IMR-90 (cell line): ENCODE results near the gene KCNJ6. TPM values are rescaled to one million over a fixed set of nuclear protein-coding genes. Genes with fewer than 3 reads are reported as not detected.

Experiments used
- ATAC-seq: fragments of 200-7000 bp; cut with Tn5 transposase; 2 replicates; pipeline ENCODE4 v1.9.1; 2020; ENCODE audit warnings: low read depth, mild to moderate bottlenecking, moderate library complexity
- BruUV-seq: library from RNA; stranded (reverse); fragments of 400-500 nt; replicated peaks from 2 replicates; lab custom pipeline; 2021; lab: Mats Ljungman, UMichigan
- CTCF ChIA-PET: fragments of 300-600 bp; formaldehyde crosslinking; extraction: SDS; loops from one replicate; lab custom pipeline; 2021; ENCODE audit warnings: antibody characterized with exemption; lab: Yijun Ruan, JAX
- POLR2A ChIA-PET: fragments of 300-600 bp; sonication (Branson Sonifier 250); formaldehyde crosslinking; loops from one replicate; lab custom pipeline; 2022; ENCODE audit warnings: antibody characterized with exemption; ENCODE audit not compliant: unreplicated experiment; lab: Charles Lee
- DNase-seq: peaks from one replicate; pipeline ENCODE4 v3.0.0; 2013
- H2AFZ ChIP-seq: replicated peaks from 2 replicates; pipeline ENCODE3; 2013; ENCODE audit warnings: low read length, mild to moderate bottlenecking; ENCODE audit not compliant: poor library complexity
- H2AK5ac ChIP-seq: 2 replicates; pipeline ENCODE4 v1.6.1; 2013; ENCODE audit warnings: low read depth, low read length, inconsistent platforms
- H2AK9ac ChIP-seq: replicated peaks from 2 replicates; pipeline ENCODE3; 2013; ENCODE audit warnings: mild to moderate bottlenecking, low read depth, low read length, moderate library complexity; ENCODE audit not compliant: poor library complexity
- H2BK120ac ChIP-seq: 2 replicates; pipeline ENCODE4 v1.6.1; 2013; ENCODE audit warnings: low read depth, low read length, inconsistent platforms
- H2BK15ac ChIP-seq: 3 replicates; pipeline ENCODE4 v1.6.1; 2013; ENCODE audit warnings: low read depth, low read length, inconsistent platforms
- H2BK20ac ChIP-seq: 2 replicates; pipeline ENCODE4 v1.6.1; 2013; ENCODE audit warnings: low read depth, mild to moderate bottlenecking, inconsistent platforms, low read length, moderate library complexity
- H2BK5ac ChIP-seq: 2 replicates; pipeline ENCODE4 v1.6.1; 2013; ENCODE audit warnings: mild to moderate bottlenecking, low read depth, low read length, inconsistent platforms; ENCODE audit not compliant: poor library complexity, severe bottlenecking
- H3K14ac ChIP-seq: replicated peaks from 2 replicates; pipeline ENCODE4 v1.6.1; 2013; ENCODE audit warnings: low read depth, low read length, inconsistent platforms
- H3K18ac ChIP-seq: 2 replicates; pipeline ENCODE4 v1.6.1; 2013; ENCODE audit warnings: low read depth, low read length, control low read depth
- H3K23ac ChIP-seq: 2 replicates; pipeline ENCODE4 v1.6.1; 2013; ENCODE audit warnings: low read depth, low read length, inconsistent platforms
- H3K27ac ChIP-seq: 2 replicates; pipeline ENCODE4 v1.5.1; 2013; ENCODE audit warnings: mild to moderate bottlenecking, control low read depth, low read length; ENCODE audit not compliant: insufficient read depth
- H3K27me3 ChIP-seq: 2 replicates; pipeline ENCODE4 v1.6.1; 2013; ENCODE audit warnings: low read length; ENCODE audit not compliant: control insufficient read depth, insufficient read depth
- H3K36me3 ChIP-seq: 2 replicates; pipeline ENCODE4 v1.6.1; 2013; ENCODE audit warnings: low read length, mixed read lengths; ENCODE audit not compliant: control insufficient read depth, insufficient read depth
- H3K4ac ChIP-seq: 2 replicates; pipeline ENCODE4 v1.6.1; 2013; ENCODE audit warnings: low read depth, low read length, inconsistent platforms
- H3K4me1 ChIP-seq: 2 replicates; pipeline ENCODE4 v1.6.1; 2013; ENCODE audit warnings: low read length, mixed read lengths; ENCODE audit not compliant: control insufficient read depth, insufficient read depth
- H3K4me2 ChIP-seq: 2 replicates; pipeline ENCODE4 v1.6.1; 2013; ENCODE audit warnings: low read depth, mild to moderate bottlenecking, control low read depth, low read length, moderate library complexity
- H3K4me3 ChIP-seq: 2 replicates; pipeline ENCODE4 v1.5.1; 2013; ENCODE audit warnings: low read depth, mild to moderate bottlenecking, control low read depth, low read length, moderate library complexity; ENCODE audit not compliant: insufficient read depth
- H3K56ac ChIP-seq: 2 replicates; pipeline ENCODE4 v1.6.1; 2013; ENCODE audit warnings: low read length, inconsistent platforms; ENCODE audit not compliant: insufficient read depth; ENCODE audit errors: extremely low read depth
- H3K79me1 ChIP-seq, 2 experiments: 2 replicates each; pipeline ENCODE4 v1.6.1; 2013; ENCODE audit warnings: low read length in 2 of 2, inconsistent platforms in 1 of 2, low read depth in 1 of 2
- H3K9ac ChIP-seq: 2 replicates; pipeline ENCODE4 v1.6.1; 2013; ENCODE audit warnings: low read depth, low read length, control low read depth
- H3K9me1 ChIP-seq: 2 replicates; pipeline ENCODE4 v1.6.1; 2013; ENCODE audit warnings: low read length, inconsistent platforms; ENCODE audit not compliant: insufficient read depth
- H3K9me3 ChIP-seq: 2 replicates; pipeline ENCODE4 v1.6.1; 2013; ENCODE audit warnings: low read length; ENCODE audit not compliant: control insufficient read depth, insufficient read depth
- H4K20me1 ChIP-seq: 2 replicates; pipeline ENCODE4 v1.6.1; 2013; ENCODE audit warnings: low read length, inconsistent platforms; ENCODE audit not compliant: insufficient read depth
- H4K5ac ChIP-seq: 2 replicates; pipeline ENCODE4 v1.6.1; 2013; ENCODE audit warnings: mild to moderate bottlenecking, low read depth, low read length, control low read depth
- H4K8ac ChIP-seq, 2 experiments: 2 replicates each; pipeline ENCODE4 v1.6.1; 2013; ENCODE audit warnings: low read depth in 2 of 2, low read length in 2 of 2, control low read depth in 1 of 2, inconsistent platforms in 1 of 2
- H4K91ac ChIP-seq: 2 replicates; pipeline ENCODE4 v1.6.1; 2013; ENCODE audit warnings: low read depth, low read length, inconsistent platforms; ENCODE audit not compliant: insufficient read depth
- BHLHE40 ChIP-seq: fragments of 150-350 bp; IDR thresholded peaks from 2 replicates; pipeline ENCODE4 v1.6.1; 2016; ENCODE audit warnings: mild to moderate bottlenecking, low read depth, low read length
- CEBPB ChIP-seq: IDR thresholded peaks from 2 replicates; pipeline ENCODE4 v1.6.1; 2012; ENCODE audit warnings: low read depth, low read length, improper control_type of control experiment
- CHD1 ChIP-seq: IDR thresholded peaks from 2 replicates; pipeline ENCODE4 v1.6.1; 2012; ENCODE audit warnings: low read depth, low read length, improper control_type of control experiment
- FOS ChIP-seq: fragments of 150-350 bp; IDR thresholded peaks from 2 replicates; pipeline ENCODE4 v1.6.1; 2016; ENCODE audit warnings: low read depth, low read length
- MAZ ChIP-seq: IDR thresholded peaks from 2 replicates; pipeline ENCODE4 v1.6.1; 2012; ENCODE audit warnings: low read depth, mild to moderate bottlenecking, low read length, improper control_type of control experiment, moderate library complexity, borderline replicate concordance
- POLR2A ChIP-seq: IDR thresholded peaks from 2 replicates; pipeline ENCODE4 v1.6.1; 2012; ENCODE audit warnings: mild to moderate bottlenecking, low read depth, low read length
- RCOR1 ChIP-seq: IDR thresholded peaks from 2 replicates; pipeline ENCODE4 v1.6.1; 2012; ENCODE audit warnings: mild to moderate bottlenecking, low read length, improper control_type of control experiment; ENCODE audit not compliant: insufficient replicate concordance
- RFX5 ChIP-seq: IDR thresholded peaks from 2 replicates; pipeline ENCODE4 v1.8.0; 2012; ENCODE audit warnings: low read depth, mild to moderate bottlenecking, low read length, moderate library complexity
- SMC3 ChIP-seq: fragments of 150-350 bp; IDR thresholded peaks from 2 replicates; pipeline ENCODE4 v1.6.1; 2016; ENCODE audit warnings: low read depth, mild to moderate bottlenecking, antibody characterized with exemption, low read length, moderate library complexity
- WGBS, 2 experiments: methylation state at CpG; one replicate each; pipeline versions ENCODE4 v1.1.5 to v1.1.7; 2013; ENCODE audit warnings: missing lambda C conversion rate in 2 of 2; ENCODE audit not compliant: insufficient read length in 1 of 2; ENCODE audit errors: extremely low coverage in 2 of 2; 5-methylcytosine and 5-hydroxymethylcytosine counted together
- dilution Hi-C: fragments of 300-500 bp; cut with HindIII; formaldehyde crosslinking; loops from one replicate; pipeline ENCODE4 v1.14.3; 2018; ENCODE audit warnings: low sequenced_read_pairs; ENCODE audit not compliant: unreplicated experiment
- in situ Hi-C: fragments of 300-500 bp; cut with MboI; formaldehyde crosslinking; loops from 3 replicates; pipeline ENCODE4 v1.14.3; 2019; ENCODE audit warnings: low sequenced_read_pairs, inconsistent platforms, mixed read lengths
- intact Hi-C: fragments of 100-400 bp; cut with micrococcal nuclease; formaldehyde crosslinking; loops from 2 replicates; pipeline ENCODE4 v1.10.0; 2022
- polyA plus RNA-seq, 3 experiments: library from polyadenylated mRNA; depleted of rRNA; stranded (reverse); fragments of >200 nt; gene quantifications; 2 replicates each; pipeline ENCODE4 v1.2.3, GENCODE V29; 2012; ENCODE audit warnings: low replicate concordance in 1 of 3
- total RNA-seq: library from RNA; depleted of rRNA; stranded (reverse); fragments of >200 nt; gene quantifications from 2 replicates; pipeline ENCODE4 v1.2.3, GENCODE V29; 2012
- TF ChIP-seq, protein P1 (sequence below): fragments of 150-350 bp; IDR thresholded peaks from 2 replicates; pipeline ENCODE4 v1.6.1; 2016; ENCODE audit warnings: low read depth, mild to moderate bottlenecking, low read length, moderate library complexity, borderline replicate concordance
- TF ChIP-seq, protein P2 (sequence below): conservative IDR thresholded peaks from 2 replicates; pipeline ENCODE4 v1.5.1; 2012; ENCODE audit warnings: mild to moderate bottlenecking, low read depth, low read length, improper control_type of control experiment
- TF ChIP-seq, protein P3 (sequence below): fragments of 150-350 bp; IDR thresholded peaks from 2 replicates; pipeline ENCODE4 v1.6.1; 2017; ENCODE audit warnings: mild to moderate bottlenecking, antibody characterized with exemption, low read length, low read depth

KCNJ6 gene
- total and polyA plus RNA-seq, 2 of the 4 experiments (the other 2 are of a cell fraction): under 0.01 to 0.02 TPM

DNA sequence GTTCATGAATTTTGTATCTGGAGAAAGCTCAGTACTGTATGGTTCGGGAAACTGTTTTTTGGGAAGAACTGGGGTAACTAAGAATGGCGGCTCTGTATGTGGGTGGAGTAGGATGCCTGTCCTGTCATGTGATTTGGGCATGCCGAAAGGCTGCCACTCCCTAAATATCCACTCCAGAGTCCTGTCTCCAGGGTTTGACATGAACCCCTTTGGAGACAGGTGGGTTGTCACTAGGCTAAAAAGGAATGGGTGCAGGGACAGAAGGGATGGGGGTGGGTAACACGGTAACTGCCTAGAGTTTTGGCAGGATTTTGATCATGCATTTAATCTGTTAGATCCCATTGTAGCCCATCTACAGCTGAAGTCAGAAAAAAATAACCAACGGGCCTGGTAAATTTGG is 150.1 kb downstream of the KCNJ6 start:
- Histone ChIP-seq H3K9me1 (peaks cover 3% of the 10 kb centered on the region), H3K27ac (no peak overlapping the region), H3K4me2 (no peak overlapping the region), H4K8ac (no peak overlapping the region), H3K4me1 (peaks cover 2% of the 10 kb centered on the region), H3K56ac (no peak overlapping the region), H3K9ac (no peak overlapping the region), H2AK5ac (no peak overlapping the region), H3K27me3 (no peaks in the 10 kb centered on the region; the same call in 1 of the 2 replicates), H2BK120ac (no peak overlapping the region), H2BK5ac (no peak overlapping the region), H4K20me1 (no peaks in the 10 kb centered on the region), H3K4me3 (no peak overlapping the region), H2AK9ac (no peak overlapping the region), H2AFZ (no peak overlapping the region), H2BK15ac (no peak overlapping the region), H3K23ac (no peak overlapping the region), H3K14ac (no peak overlapping the region), H3K36me3 (no peaks in the 10 kb centered on the region), H4K91ac (no peak overlapping the region), H2BK20ac (no peak overlapping the region), H3K79me1 (no peaks in the 10 kb centered on the region), H4K5ac (no peak overlapping the region), H3K4ac (no peak overlapping the region), H3K18ac (no peak overlapping the region), H3K9me3 (no peaks in the 10 kb centered on the region)
- in situ Hi-C loops (no loop called here), intact Hi-C loops (no loop called here), dilution Hi-C loops (no loop called here)
- ChIA-PET POLR2A (no interaction called here), CTCF (no interaction called here)
- ATAC-seq (no peak), DNase-seq (no peak)
- TF ChIP-seq, protein P1, sequence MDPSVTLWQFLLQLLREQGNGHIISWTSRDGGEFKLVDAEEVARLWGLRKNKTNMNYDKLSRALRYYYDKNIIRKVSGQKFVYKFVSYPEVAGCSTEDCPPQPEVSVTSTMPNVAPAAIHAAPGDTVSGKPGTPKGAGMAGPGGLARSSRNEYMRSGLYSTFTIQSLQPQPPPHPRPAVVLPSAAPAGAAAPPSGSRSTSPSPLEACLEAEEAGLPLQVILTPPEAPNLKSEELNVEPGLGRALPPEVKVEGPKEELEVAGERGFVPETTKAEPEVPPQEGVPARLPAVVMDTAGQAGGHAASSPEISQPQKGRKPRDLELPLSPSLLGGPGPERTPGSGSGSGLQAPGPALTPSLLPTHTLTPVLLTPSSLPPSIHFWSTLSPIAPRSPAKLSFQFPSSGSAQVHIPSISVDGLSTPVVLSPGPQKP: no peak
- TF ChIP-seq BHLHE40 (no peak), SMC3 (no peak), CEBPB (no peak), POLR2A (no peak), FOS (no peak), RCOR1 (no peak), RFX5 (no peak), MAZ (no peak), CHD1 (no peak)
- TF ChIP-seq, protein P2, sequence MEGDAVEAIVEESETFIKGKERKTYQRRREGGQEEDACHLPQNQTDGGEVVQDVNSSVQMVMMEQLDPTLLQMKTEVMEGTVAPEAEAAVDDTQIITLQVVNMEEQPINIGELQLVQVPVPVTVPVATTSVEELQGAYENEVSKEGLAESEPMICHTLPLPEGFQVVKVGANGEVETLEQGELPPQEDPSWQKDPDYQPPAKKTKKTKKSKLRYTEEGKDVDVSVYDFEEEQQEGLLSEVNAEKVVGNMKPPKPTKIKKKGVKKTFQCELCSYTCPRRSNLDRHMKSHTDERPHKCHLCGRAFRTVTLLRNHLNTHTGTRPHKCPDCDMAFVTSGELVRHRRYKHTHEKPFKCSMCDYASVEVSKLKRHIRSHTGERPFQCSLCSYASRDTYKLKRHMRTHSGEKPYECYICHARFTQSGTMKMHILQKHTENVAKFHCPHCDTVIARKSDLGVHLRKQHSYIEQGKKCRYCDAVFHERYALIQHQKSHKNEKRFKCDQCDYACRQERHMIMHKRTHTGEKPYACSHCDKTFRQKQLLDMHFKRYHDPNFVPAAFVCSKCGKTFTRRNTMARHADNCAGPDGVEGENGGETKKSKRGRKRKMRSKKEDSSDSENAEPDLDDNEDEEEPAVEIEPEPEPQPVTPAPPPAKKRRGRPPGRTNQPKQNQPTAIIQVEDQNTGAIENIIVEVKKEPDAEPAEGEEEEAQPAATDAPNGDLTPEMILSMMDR: no peak
- TF ChIP-seq, protein P3, sequence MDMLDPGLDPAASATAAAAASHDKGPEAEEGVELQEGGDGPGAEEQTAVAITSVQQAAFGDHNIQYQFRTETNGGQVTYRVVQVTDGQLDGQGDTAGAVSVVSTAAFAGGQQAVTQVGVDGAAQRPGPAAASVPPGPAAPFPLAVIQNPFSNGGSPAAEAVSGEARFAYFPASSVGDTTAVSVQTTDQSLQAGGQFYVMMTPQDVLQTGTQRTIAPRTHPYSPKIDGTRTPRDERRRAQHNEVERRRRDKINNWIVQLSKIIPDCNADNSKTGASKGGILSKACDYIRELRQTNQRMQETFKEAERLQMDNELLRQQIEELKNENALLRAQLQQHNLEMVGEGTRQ: no peak
- no TSS peak for BruUV-seq
- 100% methylated on average over 1 of the region's 5 CpGs; no CpG with 5 or more reads in 1 of the 2 experiments for WGBS, 2 experiments
